Lung (tissue), 12 donors: ENCODE results near the gene JAM3. TPM values are rescaled to one million over a fixed set of nuclear protein-coding genes. Genes with fewer than 3 reads are reported as not detected.
"Not testable (repeated sequence)": the region's sequence is repeated elsewhere in the genome, so short reads cannot be mapped to it uniquely, and the experiment has no call there.

Source experiments
- ATAC-seq: fragments of 200-7000 bp; cut with Tn5 transposase; one replicate; pipeline ENCODE4 v1.9.1; 2020; ENCODE audit warnings: moderate number of reproducible peaks; ENCODE audit not compliant: insufficient read depth, low FRiP score
- DNase-seq, 3 donors: peaks; one replicate each; pipeline ENCODE4 v3.0.0-alpha.2; 2013 to 2017
- H3K27ac ChIP-seq, 2 donors: one replicate each; pipeline ENCODE4 v1.5.1; 2013; ENCODE audit warnings: mild to moderate bottlenecking in 2 of 2, moderate library complexity in 2 of 2, control low read depth in 1 of 2, inconsistent platforms in 1 of 2, low read depth in 1 of 2, low read length in 1 of 2
- H3K27me3 ChIP-seq, 3 donors: one replicate each; pipeline ENCODE4 v1.5.1; 2013; ENCODE audit warnings: low read length in 2 of 3; ENCODE audit not compliant: control insufficient read depth in 3 of 3, insufficient read depth in 3 of 3
- H3K36me3 ChIP-seq, 4 donors: one replicate each; pipeline ENCODE4 v1.5.1; 2013; ENCODE audit warnings: low read length in 4 of 4, mild to moderate bottlenecking in 1 of 4, moderate library complexity in 1 of 4; ENCODE audit not compliant: control insufficient read depth in 4 of 4, insufficient read depth in 4 of 4
- H3K4me1 ChIP-seq, 5 donors: one replicate each; pipeline ENCODE4 v1.5.1; 2013; ENCODE audit warnings: low read length in 5 of 5, mild to moderate bottlenecking in 2 of 5, moderate library complexity in 1 of 5; ENCODE audit not compliant: control insufficient read depth in 5 of 5, insufficient read depth in 5 of 5
- H3K4me3 ChIP-seq: one replicate; pipeline ENCODE4 v1.5.1; 2013; ENCODE audit warnings: mild to moderate bottlenecking, control low read depth, moderate library complexity
- H3K9ac ChIP-seq, 2 donors: one replicate each; pipeline ENCODE4 v1.5.1; 2013; ENCODE audit warnings: low read length in 2 of 2, control low read depth in 1 of 2; ENCODE audit not compliant: insufficient read depth in 1 of 2
- H3K9me3 ChIP-seq, 4 donors: one replicate each; pipeline ENCODE4 v1.5.1; 2013; ENCODE audit warnings: low read length in 3 of 4, mild to moderate bottlenecking in 1 of 4, moderate library complexity in 1 of 4; ENCODE audit not compliant: control insufficient read depth in 4 of 4, insufficient read depth in 3 of 4
- WGBS, 2 donors: extraction: QIAGEN DNeasy Blood & Tissue Kit; methylation state at CpG; one replicate each; pipeline ENCODE4 v1.1.7; 2013; 5-methylcytosine and 5-hydroxymethylcytosine counted together
- polyA plus RNA-seq, 2 donors: library from polyadenylated mRNA; stranded (reverse); fragments of 200-250 nt; gene quantifications; one replicate each; pipeline ENCODE4 v1.2.1, GENCODE V29; 2013
- total RNA-seq, 2 donors: library from RNA; depleted of rRNA in 1 of 2; stranded (reverse); fragments of >200 nt in 1 of 2; gene quantifications; one replicate each; pipeline ENCODE4 v1.2.1, GENCODE V29; 2014 to 2021
- TF ChIP-seq, protein P1 (sequence below): IDR thresholded peaks from 2 replicates; pipeline ENCODE4 v1.5.1; 2012; ENCODE audit warnings: mild to moderate bottlenecking; ENCODE audit errors: control extremely low read depth, extremely low read depth
- donor health status: control.
- donor health status: control.
- donor health status: Bipolar disorder and iron deficiency.
- donor health status: healthy.
- donor health status: DM: yes; HTN: yes; CAD: no.

The JAM3 gene
- total and polyA plus RNA-seq, 4 donors = 10.3 to 72.2 (median 23.6) TPM

DNA sequence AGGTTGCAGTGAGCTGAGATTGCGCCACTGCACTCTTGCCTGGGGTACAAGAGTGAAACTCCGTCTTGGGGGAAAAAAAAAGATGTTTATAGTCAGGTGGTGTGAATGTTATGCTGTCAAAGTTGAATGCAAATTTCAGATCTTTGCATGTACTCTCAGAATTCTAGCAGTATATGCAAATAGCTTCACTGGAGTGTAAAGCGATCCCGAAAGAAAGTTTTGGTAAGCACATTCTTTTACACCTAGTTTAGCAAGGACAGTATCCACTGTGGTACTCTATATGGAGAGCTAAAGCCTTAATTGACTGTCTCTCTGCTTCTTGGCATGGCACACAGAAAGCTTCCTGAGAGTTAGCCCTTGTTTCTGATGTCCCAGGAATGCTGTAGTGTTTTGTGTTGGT is 4.0 kb downstream of the JAM3 start:
- H3K9ac ChIP-seq = no peak overlapping the region
- no peaks in the 10 kb centered on the region for H3K36me3 ChIP-seq
- TF ChIP-seq, protein P1, sequence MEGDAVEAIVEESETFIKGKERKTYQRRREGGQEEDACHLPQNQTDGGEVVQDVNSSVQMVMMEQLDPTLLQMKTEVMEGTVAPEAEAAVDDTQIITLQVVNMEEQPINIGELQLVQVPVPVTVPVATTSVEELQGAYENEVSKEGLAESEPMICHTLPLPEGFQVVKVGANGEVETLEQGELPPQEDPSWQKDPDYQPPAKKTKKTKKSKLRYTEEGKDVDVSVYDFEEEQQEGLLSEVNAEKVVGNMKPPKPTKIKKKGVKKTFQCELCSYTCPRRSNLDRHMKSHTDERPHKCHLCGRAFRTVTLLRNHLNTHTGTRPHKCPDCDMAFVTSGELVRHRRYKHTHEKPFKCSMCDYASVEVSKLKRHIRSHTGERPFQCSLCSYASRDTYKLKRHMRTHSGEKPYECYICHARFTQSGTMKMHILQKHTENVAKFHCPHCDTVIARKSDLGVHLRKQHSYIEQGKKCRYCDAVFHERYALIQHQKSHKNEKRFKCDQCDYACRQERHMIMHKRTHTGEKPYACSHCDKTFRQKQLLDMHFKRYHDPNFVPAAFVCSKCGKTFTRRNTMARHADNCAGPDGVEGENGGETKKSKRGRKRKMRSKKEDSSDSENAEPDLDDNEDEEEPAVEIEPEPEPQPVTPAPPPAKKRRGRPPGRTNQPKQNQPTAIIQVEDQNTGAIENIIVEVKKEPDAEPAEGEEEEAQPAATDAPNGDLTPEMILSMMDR = no peak
- no peak overlapping the region for H3K4me3 ChIP-seq
- DNase-seq = no peak
- peaks cover 3 to 8% (median 4%) of the 10 kb centered on the region in 5 donors for H3K4me1 ChIP-seq
- H3K27ac ChIP-seq = no peak overlapping the region
- H3K9me3 ChIP-seq = no peaks in the 10 kb centered on the region
- no peaks in the 10 kb centered on the region for H3K27me3 ChIP-seq
- WGBS, 2 donors = 69 to 79% methylated on average over 4 of the region's 4 CpGs
- ATAC-seq = no peak

DNA sequence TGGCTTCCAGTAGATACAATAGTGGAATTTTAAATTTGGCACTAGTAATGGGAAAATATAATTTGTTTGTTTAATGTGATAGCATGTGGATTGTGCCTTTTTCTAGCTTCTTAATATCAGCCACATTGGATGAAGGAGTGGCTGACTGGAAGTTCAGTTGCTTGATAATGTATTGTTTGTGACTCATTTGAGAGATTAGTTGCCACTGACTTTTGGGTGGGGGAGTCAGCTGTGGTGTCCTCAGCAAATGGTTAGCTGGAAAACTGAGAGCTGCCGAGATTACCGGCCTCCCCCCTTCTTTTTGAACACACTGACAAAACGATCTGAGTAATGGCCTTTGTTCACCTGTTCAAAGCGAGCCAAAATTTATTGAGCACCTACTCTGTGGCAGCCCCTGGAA is 5.5 kb downstream of the JAM3 start:
- DNase-seq = peak in 2 of 3 donors; percentile 21 to 31
- no peak for ATAC-seq
- TF ChIP-seq, protein P1 = no peak
- H3K9me3 ChIP-seq = no peaks in the 10 kb centered on the region
- H3K27ac ChIP-seq = no peak overlapping the region
- WGBS, 2 donors = 66 to 85% methylated on average over 4 of the region's 4 CpGs
- no peak overlapping the region for H3K9ac ChIP-seq
- H3K4me1 ChIP-seq = peaks cover 3 to 8% (median 4%) of the 10 kb centered on the region in 5 donors
- H3K4me3 ChIP-seq = no peak overlapping the region
- no peaks in the 10 kb centered on the region for H3K27me3 ChIP-seq
- no peaks in the 10 kb centered on the region for H3K36me3 ChIP-seq

DNA sequence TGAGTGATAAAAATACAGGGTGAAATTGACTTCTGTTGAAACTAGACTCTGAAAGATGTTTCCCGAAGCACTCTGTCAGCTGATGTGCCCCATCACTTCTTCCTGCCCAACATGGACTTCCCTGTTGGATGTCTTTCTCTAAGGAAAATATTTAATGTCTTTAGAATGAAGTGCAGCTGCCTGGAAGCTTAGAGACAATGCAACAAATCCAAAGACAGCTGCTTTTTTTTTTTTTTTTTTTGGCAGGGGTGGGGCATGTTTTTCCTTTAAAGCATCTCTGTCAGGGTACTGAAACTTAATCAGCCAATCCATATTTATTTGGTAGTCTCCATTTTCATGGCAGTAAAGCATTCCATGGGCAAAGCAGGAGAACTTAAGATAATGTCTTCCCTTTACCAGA is 5.9 kb downstream of the JAM3 start:
- ATAC-seq (no peak), DNase-seq (no peak)
- no peak overlapping the region for H3K4me3 ChIP-seq
- 50 to 53% methylated on average over 1 of the region's 1 CpG for whole genome bisulfite sequencing, 2 donors
- no peaks in the 10 kb centered on the region for H3K27me3 ChIP-seq
- H3K36me3 ChIP-seq = no peaks in the 10 kb centered on the region
- no peak overlapping the region for H3K9ac ChIP-seq
- no peaks in the 10 kb centered on the region for H3K9me3 ChIP-seq
- H3K4me1 ChIP-seq = peaks cover 2 to 6% (median 4%) of the 10 kb centered on the region in 5 donors
- no peak overlapping the region for H3K27ac ChIP-seq
- TF ChIP-seq, protein P1 = no peak

DNA sequence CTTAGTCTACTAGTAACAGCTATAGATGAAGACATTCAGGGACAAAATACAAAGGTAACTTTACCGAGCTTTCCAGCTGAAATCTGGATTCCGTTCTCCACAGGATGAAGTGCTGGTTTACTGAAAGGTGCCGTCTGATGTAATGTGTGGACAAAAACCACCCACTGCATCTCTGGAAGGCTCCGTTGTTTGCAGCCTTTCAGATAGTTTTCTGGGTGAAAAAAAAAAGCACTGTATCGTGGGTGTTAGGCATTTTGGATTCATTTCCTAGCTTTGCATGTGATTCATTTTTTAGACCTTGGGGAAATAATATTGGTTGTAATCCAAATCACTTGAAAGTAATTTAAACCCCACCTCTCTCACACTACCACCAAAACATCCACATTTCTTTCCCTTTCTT is 10.4 kb downstream of the JAM3 start:
- no peak overlapping the region for H3K9ac ChIP-seq
- H3K4me1 ChIP-seq = peaks cover 0 to 5% (median 0%) of the 10 kb centered on the region in 5 donors
- TF ChIP-seq, protein P1 = no peak
- DNase-seq = no peak
- no peak overlapping the region for H3K27ac ChIP-seq
- H3K27me3 ChIP-seq = no peaks in the 10 kb centered on the region
- WGBS, 2 donors = 83 to 84% methylated on average over 5 of the region's 5 CpGs
- no peaks in the 10 kb centered on the region for H3K36me3 ChIP-seq
- peaks cover 0 to 3% (median 0%) of the 10 kb centered on the region in 4 donors for H3K9me3 ChIP-seq
- no peak for ATAC-seq
- H3K4me3 ChIP-seq = no peak overlapping the region

DNA sequence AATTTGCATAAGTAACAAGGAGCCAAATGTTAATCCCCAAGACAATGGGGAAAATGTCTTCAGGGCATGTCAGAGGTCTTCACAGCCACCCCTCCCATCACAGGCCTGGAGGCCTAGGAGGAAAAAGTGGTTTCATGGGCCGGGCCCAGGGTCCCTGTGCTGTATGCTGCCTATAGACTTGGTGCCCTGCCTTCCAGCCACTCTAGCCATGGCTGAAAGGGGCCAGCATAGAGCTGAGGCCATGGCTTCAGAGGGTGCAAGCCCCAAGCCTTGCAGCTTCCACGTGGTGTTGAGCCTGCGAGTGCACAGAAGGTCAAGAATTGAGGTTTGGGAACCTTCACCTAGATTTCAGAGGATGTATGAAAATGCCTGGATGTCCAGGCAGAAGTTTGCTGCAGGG is 12.4 kb downstream of the JAM3 start:
- not testable (repeated sequence) for H3K27me3 ChIP-seq, H3K27ac ChIP-seq, H3K9me3 ChIP-seq, H3K9ac ChIP-seq, DNase-seq, H3K36me3 ChIP-seq, H3K4me3 ChIP-seq, H3K4me1 ChIP-seq, ATAC-seq
- 92 to 95% methylated on average over 3 of the region's 3 CpGs for WGBS, 2 donors
